ENCODE results near the gene LRMDA. TPM values are rescaled to one million over a fixed set of nuclear protein-coding genes. Genes with fewer than 3 reads are reported as not detected.

The LRMDA gene
- total RNA-seq, 2 donors from 2014 or later, result 12.2 to 25.4 TPM

- Histone ChIP-seq H3K9me3 (no peaks in the 10 kb centered on the region), H3K27ac (no peak overlapping the region), H3K27me3 (no peaks in the 10 kb centered on the region), H3K4me1 (no peaks in the 10 kb centered on the region), H3K36me3 (replicated peaks in 1 of 2; ENCODE audit: insufficient read depth in 1 of 2, low read depth in 2 of 2) (no peaks in the 10 kb centered on the region), H3K4me3 (no peak overlapping the region)
- ATAC-seq, result no peak
- WGBS, 2 donors, result 100% methylated on average over 1 of the region's 1 CpG
- intact Hi-C loops (cut with DNase I), result no loop called here
- no peak for DNase-seq
- no peak for TF ChIP-seq POLR2A (IDR thresholded peaks at IDR 0.05)
- TF ChIP-seq, protein P1, sequence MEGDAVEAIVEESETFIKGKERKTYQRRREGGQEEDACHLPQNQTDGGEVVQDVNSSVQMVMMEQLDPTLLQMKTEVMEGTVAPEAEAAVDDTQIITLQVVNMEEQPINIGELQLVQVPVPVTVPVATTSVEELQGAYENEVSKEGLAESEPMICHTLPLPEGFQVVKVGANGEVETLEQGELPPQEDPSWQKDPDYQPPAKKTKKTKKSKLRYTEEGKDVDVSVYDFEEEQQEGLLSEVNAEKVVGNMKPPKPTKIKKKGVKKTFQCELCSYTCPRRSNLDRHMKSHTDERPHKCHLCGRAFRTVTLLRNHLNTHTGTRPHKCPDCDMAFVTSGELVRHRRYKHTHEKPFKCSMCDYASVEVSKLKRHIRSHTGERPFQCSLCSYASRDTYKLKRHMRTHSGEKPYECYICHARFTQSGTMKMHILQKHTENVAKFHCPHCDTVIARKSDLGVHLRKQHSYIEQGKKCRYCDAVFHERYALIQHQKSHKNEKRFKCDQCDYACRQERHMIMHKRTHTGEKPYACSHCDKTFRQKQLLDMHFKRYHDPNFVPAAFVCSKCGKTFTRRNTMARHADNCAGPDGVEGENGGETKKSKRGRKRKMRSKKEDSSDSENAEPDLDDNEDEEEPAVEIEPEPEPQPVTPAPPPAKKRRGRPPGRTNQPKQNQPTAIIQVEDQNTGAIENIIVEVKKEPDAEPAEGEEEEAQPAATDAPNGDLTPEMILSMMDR (IDR thresholded peaks at IDR 0.05), result no peak
These were observed 426.9 kb downstream of the LRMDA start for GRCh38 chr10:75858339-75858738.

DNA sequence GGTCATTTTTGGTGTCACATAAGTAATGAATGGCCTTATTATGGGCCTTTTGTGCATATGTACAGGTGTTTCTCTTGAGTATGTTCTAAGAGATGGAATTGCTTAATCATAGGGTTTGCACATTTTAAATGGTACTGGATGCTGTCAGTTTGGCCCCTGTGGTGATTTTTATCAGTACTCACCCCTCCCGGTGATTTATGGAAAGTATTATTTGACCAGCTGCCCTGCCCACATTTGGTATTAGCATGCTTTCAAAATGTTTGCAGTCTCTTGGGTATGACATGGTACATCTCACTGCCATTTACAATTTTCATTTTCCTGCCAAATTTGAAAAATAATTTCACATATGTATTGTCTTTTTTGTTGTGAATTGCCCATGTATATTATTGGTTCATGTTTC lies 427.7 kb downstream of the LRMDA start:
- DNase-seq, result no peak
- no peaks in the 10 kb centered on the region for H3K4me1 ChIP-seq
- 38 to 86% methylated on average over 1 of the region's 1 CpG for WGBS, 2 donors
- no peaks in the 10 kb centered on the region for H3K27me3 ChIP-seq
- intact Hi-C loops (cut with DNase I), result no loop called here
- no peaks in the 10 kb centered on the region for H3K9me3 ChIP-seq
- H3K36me3 ChIP-seq (replicated peaks in 1 of 2; ENCODE audit: insufficient read depth in 1 of 2, low read depth in 2 of 2), result no peaks in the 10 kb centered on the region
- no peak for ATAC-seq
- H3K27ac ChIP-seq, result no peak overlapping the region
- H3K4me3 ChIP-seq, result no peak overlapping the region
- TF ChIP-seq, protein P1 (IDR thresholded peaks at IDR 0.05), result no peak
- TF ChIP-seq POLR2A (IDR thresholded peaks at IDR 0.05), result no peak

GRCh38 chr10:75860009-75860408 lies 428.6 kb downstream of the LRMDA start:
- ATAC-seq, result no peak
- peak in 2 of 4 donors; percentile 13 to 19 for DNase-seq
- no peak overlapping the region for H3K4me3 ChIP-seq
- H3K4me1 ChIP-seq, result no peaks in the 10 kb centered on the region
- H3K9me3 ChIP-seq, result no peaks in the 10 kb centered on the region
- no peak overlapping the region for H3K27ac ChIP-seq
- H3K27me3 ChIP-seq, result no peaks in the 10 kb centered on the region
- no peaks in the 10 kb centered on the region for H3K36me3 ChIP-seq (replicated peaks in 1 of 2; ENCODE audit: insufficient read depth in 1 of 2, low read depth in 2 of 2)
- TF ChIP-seq POLR2A (IDR thresholded peaks at IDR 0.05), result no peak
- TF ChIP-seq, protein P1 (IDR thresholded peaks at IDR 0.05), result no peak
- intact Hi-C loops (cut with DNase I), result no loop called here
- WGBS, 2 donors, result 80 to 84% methylated on average over 6 of the region's 6 CpGs

DNA sequence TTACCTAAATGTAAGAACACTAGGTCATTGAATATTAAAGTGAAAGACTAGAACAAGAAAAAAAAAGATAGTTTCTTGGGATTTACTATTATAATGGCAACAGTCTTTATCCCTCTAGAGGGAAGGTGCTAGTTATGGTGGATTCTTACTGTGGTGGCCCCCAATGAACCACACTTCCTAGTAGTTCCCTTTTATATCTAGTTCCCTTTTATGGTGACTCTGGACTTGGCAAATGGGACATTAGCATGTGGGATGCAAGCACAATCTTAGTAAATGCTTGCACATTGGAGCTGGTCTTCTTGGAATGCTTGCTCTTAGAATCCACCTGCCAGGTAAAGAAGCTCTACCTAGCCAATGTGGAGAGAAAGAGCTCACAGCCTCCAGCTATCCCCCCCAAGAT lies 430.2 kb downstream of the LRMDA start:
- Histone ChIP-seq H3K36me3 (replicated peaks in 1 of 2; ENCODE audit: insufficient read depth in 1 of 2, low read depth in 2 of 2) (no peaks in the 10 kb centered on the region), H3K4me1 (no peaks in the 10 kb centered on the region), H3K27me3 (no peaks in the 10 kb centered on the region), H3K27ac (no peak overlapping the region), H3K9me3 (no peaks in the 10 kb centered on the region), H3K4me3 (no peak overlapping the region)
- ATAC-seq (no peak), DNase-seq (no peak)
- no peak for TF ChIP-seq POLR2A (IDR thresholded peaks at IDR 0.05)
- TF ChIP-seq, protein P1 (IDR thresholded peaks at IDR 0.05), result no peak
- intact Hi-C loops (cut with DNase I), result no loop called here

- no peak overlapping the region for H3K27ac ChIP-seq
- no peak overlapping the region for H3K4me3 ChIP-seq
- H3K4me1 ChIP-seq, result no peaks in the 10 kb centered on the region
- no peaks in the 10 kb centered on the region for H3K27me3 ChIP-seq
- intact Hi-C loops (cut with DNase I), result no loop called here
- no peak for DNase-seq
- no peaks in the 10 kb centered on the region for H3K36me3 ChIP-seq (replicated peaks in 1 of 2; ENCODE audit: insufficient read depth in 1 of 2, low read depth in 2 of 2)
- no peak for ATAC-seq
- no peaks in the 10 kb centered on the region for H3K9me3 ChIP-seq
- TF ChIP-seq, protein P1 (IDR thresholded peaks at IDR 0.05), result no peak
- TF ChIP-seq POLR2A (IDR thresholded peaks at IDR 0.05), result no peak
- WGBS, 2 donors, result 77 to 93% methylated on average over 4 of the region's 4 CpGs
These were observed 431.5 kb downstream of the LRMDA start for GRCh38 chr10:75862935-75863334.

All from body of pancreas (tissue), 4 donors.